Measurements from ENCODE around the gene PAM.

PAM gene

DNA sequence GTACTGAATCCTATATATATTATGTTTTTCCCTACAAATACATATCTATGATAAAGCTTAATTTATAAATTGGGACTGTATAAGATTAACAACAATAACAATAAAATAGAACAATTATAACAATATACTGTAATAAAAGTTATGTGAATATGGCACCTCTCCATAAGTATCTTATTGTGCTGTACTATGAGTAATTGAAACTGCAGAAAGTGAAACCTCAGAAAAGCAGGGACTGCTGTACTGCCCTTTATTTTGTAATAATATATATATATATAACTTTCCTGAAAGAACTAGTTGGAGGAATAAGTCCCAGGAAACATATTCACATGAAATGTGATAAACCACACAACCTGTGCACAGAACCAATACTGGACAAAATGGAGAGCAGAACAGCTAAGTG is 77.3 kb downstream of the PAM start:
- Histone ChIP-seq H3K9me3 (ENCODE audit: control insufficient read depth, low read length) (no peaks in the 10 kb centered on the region), H3K27me3 (ENCODE audit: control insufficient read depth, insufficient read depth, low read length) (no peaks in the 10 kb centered on the region), H3K36me3 (ENCODE audit: control insufficient read depth, insufficient read depth, low read length) (no peaks in the 10 kb centered on the region), H3K4me3 (ENCODE audit: low read length) (no peak overlapping the region), H3K9ac (ENCODE audit: low read length) (no peak overlapping the region), H3K4me1 (ENCODE audit: control insufficient read depth, insufficient read depth, low read length) (no peaks in the 10 kb centered on the region)

DNA sequence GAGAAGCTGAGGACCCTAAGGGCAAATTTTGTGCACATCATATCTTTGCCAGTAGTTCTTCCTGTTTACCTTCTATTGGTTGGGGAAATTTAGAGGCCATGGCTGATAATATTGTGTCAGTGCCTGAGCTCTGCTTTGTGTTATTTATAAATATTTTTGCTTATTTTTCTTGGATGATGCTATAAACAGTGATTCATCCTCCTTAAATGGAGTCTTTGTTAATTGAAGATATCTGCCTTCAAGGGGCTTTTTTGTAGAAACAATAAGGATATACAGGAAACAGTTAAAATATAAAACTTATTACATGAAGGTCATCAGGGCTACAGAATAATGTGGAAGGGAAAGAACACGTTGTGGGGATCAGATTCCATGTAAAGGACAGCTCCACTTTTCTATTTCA is 78.0 kb downstream of the PAM start:
- no peaks in the 10 kb centered on the region for H3K27me3 ChIP-seq (ENCODE audit: control insufficient read depth, insufficient read depth, low read length)
- H3K4me3 ChIP-seq (ENCODE audit: low read length): no peak overlapping the region
- no peak overlapping the region for H3K9ac ChIP-seq (ENCODE audit: low read length)
- H3K9me3 ChIP-seq (ENCODE audit: control insufficient read depth, low read length): no peaks in the 10 kb centered on the region
- H3K4me1 ChIP-seq (ENCODE audit: control insufficient read depth, insufficient read depth, low read length): no peaks in the 10 kb centered on the region
- no peaks in the 10 kb centered on the region for H3K36me3 ChIP-seq (ENCODE audit: control insufficient read depth, insufficient read depth, low read length)

DNA sequence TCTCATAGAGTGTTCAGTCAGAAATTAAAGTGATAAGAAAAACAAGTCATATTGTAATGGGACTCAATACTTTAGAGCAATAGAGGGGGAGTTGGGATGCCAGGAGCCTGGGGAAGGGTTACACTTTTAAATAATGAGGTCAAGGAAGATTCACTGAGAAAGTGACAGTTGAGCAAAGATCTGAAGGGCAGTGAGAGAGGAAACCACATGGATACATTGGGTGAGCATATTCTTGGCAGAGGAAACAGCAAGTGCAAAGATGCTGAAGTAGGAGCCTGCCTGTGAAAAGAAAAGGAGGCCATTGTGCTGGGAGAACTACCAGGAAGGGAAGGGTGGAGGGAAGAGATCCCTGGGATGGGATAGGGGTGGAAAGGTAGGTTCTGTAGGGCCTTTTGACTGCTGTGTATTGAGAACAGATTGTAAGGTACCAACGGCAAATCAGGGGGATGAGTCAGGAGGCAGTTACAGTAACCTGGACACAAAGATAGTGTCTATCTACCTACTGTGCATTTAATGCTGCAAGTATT is 79.4 kb downstream of the PAM start:
- Histone ChIP-seq H3K9ac (ENCODE audit: low read length) (no peak overlapping the region), H3K27me3 (ENCODE audit: control insufficient read depth, insufficient read depth, low read length) (no peaks in the 10 kb centered on the region), H3K9me3 (ENCODE audit: control insufficient read depth, low read length) (no peaks in the 10 kb centered on the region), H3K36me3 (ENCODE audit: control insufficient read depth, insufficient read depth, low read length) (no peaks in the 10 kb centered on the region), H3K4me1 (ENCODE audit: control insufficient read depth, insufficient read depth, low read length) (no peaks in the 10 kb centered on the region), H3K4me3 (ENCODE audit: low read length) (no peak overlapping the region)

DNA sequence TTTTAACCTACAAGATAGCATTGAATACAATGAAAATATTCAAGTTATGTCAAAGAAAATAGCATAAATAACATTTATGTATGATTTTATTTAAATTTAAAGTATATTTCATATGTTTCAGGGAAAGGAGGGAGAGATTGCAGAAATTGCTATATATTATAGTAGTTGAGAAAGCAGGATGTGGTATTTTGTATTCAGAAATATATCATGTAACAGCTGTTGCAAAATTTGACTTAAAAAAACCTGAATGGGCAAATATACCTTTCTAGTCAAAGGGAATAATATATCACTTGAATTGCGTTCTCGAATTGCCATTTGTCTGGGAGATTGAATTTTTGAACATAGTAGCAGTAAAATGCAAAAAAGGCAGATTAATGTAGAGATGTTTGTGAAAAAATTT is 80.6 kb downstream of the PAM start:
- Histone ChIP-seq H3K36me3 (ENCODE audit: control insufficient read depth, insufficient read depth, low read length) (no peaks in the 10 kb centered on the region), H3K9ac (ENCODE audit: low read length) (no peak overlapping the region)

DNA sequence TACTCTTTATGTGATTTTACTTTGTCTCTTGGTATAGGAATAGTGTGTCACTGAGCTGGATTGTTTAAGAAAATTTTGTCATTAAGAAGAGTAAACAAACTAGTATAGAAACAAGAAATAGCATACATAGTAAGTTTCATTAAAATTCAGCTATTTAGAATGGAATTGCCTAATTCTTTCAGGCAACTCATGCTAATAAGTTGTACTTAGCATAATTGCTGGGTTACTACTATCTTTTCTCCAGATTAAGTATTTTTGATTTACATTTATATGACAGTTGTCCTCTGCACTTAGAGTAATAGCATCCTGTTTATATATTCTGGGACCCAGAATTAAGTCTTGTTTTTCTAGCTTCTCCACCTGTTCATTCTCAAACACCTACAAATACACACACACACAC is 85.9 kb downstream of the PAM start:
- no peaks in the 10 kb centered on the region for H3K9me3 ChIP-seq (ENCODE audit: control insufficient read depth, low read length)
- H3K27me3 ChIP-seq (ENCODE audit: control insufficient read depth, insufficient read depth, low read length): no peaks in the 10 kb centered on the region
- H3K36me3 ChIP-seq (ENCODE audit: control insufficient read depth, insufficient read depth, low read length): no peaks in the 10 kb centered on the region
- H3K4me3 ChIP-seq (ENCODE audit: low read length): no peak overlapping the region
- H3K4me1 ChIP-seq (ENCODE audit: control insufficient read depth, insufficient read depth, low read length): no peaks in the 10 kb centered on the region
- H3K9ac ChIP-seq (ENCODE audit: low read length): no peak overlapping the region

More for the DNA sequence above, 80.6 kb downstream of the PAM start:
- H3K4me3 ChIP-seq (ENCODE audit: low read length): no peak overlapping the region
- H3K4me1 ChIP-seq (ENCODE audit: control insufficient read depth, insufficient read depth, low read length): no peaks in the 10 kb centered on the region
- no peaks in the 10 kb centered on the region for H3K27me3 ChIP-seq (ENCODE audit: control insufficient read depth, insufficient read depth, low read length)
- no peaks in the 10 kb centered on the region for H3K9me3 ChIP-seq (ENCODE audit: control insufficient read depth, low read length)

DNA sequence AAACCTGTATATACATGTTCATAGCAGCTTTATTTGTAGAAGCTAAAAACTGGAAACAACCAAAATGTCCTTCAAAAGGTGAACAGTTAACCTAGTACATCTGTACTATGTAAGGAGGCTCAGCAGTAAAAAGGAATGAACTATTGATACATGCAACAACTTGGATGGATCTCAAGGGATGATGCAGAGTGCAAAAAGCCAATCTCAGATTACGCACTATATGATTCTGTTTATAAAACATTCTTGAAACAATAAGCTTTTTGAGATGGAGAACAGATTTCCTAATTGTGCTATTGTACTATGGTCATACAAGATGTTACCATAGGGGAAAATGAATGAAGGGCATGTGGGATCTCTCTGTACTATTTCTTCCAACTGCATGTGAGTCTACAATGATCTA is 88.9 kb downstream of the PAM start:
- H3K9me3 ChIP-seq (ENCODE audit: control insufficient read depth, low read length): no peaks in the 10 kb centered on the region
- H3K36me3 ChIP-seq (ENCODE audit: control insufficient read depth, insufficient read depth, low read length): no peaks in the 10 kb centered on the region
- H3K4me3 ChIP-seq (ENCODE audit: low read length): no peak overlapping the region
- H3K27me3 ChIP-seq (ENCODE audit: control insufficient read depth, insufficient read depth, low read length): no peaks in the 10 kb centered on the region
- no peaks in the 10 kb centered on the region for H3K4me1 ChIP-seq (ENCODE audit: control insufficient read depth, insufficient read depth, low read length)
- no peak overlapping the region for H3K9ac ChIP-seq (ENCODE audit: low read length)

DNA sequence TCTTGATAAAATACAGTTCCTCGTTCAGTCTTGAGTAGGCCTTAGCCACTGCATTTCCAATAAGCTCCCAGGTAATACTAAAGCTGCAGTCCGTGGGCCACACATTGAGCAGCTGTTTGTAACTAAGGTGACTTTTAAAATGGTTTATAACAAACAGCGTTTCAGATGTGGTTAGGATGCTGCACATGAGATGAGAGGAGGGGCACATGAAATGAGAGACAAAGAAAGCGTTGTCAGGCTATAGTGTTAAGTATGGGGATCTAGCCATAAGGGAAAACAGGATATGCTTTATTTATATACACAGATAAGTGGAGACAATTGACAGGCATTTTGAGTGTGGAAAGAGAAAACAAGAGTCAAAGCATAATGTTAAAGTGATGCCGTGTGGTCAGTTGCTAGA is 89.9 kb downstream of the PAM start:
- Histone ChIP-seq H3K27me3 (ENCODE audit: control insufficient read depth, insufficient read depth, low read length) (no peaks in the 10 kb centered on the region), H3K36me3 (ENCODE audit: control insufficient read depth, insufficient read depth, low read length) (no peaks in the 10 kb centered on the region), H3K4me1 (ENCODE audit: control insufficient read depth, insufficient read depth, low read length) (no peaks in the 10 kb centered on the region), H3K4me3 (ENCODE audit: low read length) (no peak overlapping the region), H3K9me3 (ENCODE audit: control insufficient read depth, low read length) (no peaks in the 10 kb centered on the region), H3K9ac (ENCODE audit: low read length) (no peak overlapping the region)

DNA sequence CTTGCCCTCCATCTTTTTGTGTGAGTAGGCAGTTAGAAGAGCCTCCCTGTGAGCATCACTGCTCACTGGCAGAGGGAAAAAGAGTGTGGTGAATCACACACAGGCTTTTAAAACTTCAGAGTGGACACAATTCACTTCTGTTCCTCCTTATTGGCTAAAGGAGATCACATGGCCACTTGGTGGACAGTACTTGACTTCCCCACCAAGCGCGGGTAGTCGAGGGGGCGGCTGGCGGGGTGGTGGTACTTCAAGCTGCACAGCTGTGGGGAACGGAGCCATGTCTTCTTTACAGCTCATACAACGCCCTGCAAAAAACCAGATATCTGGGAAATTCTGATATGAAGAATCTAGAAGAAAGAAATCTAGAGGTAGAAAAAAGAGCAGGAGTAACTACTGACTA is 95.4 kb downstream of the PAM start:
- no peaks in the 10 kb centered on the region for H3K27me3 ChIP-seq (ENCODE audit: control insufficient read depth, insufficient read depth, low read length)
- H3K4me1 ChIP-seq (ENCODE audit: control insufficient read depth, insufficient read depth, low read length): peaks cover 3% of the 10 kb centered on the region
- H3K4me3 ChIP-seq (ENCODE audit: low read length): no peak overlapping the region
- H3K9me3 ChIP-seq (ENCODE audit: control insufficient read depth, low read length): no peaks in the 10 kb centered on the region
- no peaks in the 10 kb centered on the region for H3K36me3 ChIP-seq (ENCODE audit: control insufficient read depth, insufficient read depth, low read length)
- H3K9ac ChIP-seq (ENCODE audit: low read length): no peak overlapping the region

DNA sequence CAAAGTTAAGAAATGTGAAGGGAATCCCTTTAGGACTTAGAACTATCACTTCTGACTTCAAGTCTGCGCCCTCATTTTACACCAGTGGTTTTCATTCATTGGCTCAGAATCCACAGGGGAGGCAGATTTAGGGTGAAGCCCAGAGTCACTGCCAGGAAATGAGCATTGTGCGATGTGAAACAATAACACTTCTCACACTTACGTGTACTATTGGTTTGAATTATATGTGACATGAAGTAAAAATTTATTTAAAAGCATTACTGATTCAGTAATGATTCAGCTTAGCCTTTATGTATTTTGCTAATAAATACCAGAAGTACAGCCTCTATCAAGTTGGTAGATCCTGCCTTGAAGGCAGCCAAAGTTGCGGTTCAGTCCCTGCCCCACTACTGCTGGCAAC is 98.6 kb downstream of the PAM start:
- Histone ChIP-seq H3K9ac (ENCODE audit: low read length) (no peak overlapping the region), H3K9me3 (ENCODE audit: control insufficient read depth, low read length) (no peaks in the 10 kb centered on the region), H3K4me1 (ENCODE audit: control insufficient read depth, insufficient read depth, low read length) (peaks cover 10% of the 10 kb centered on the region), H3K4me3 (ENCODE audit: low read length) (no peak overlapping the region), H3K36me3 (ENCODE audit: control insufficient read depth, insufficient read depth, low read length) (no peaks in the 10 kb centered on the region), H3K27me3 (ENCODE audit: control insufficient read depth, insufficient read depth, low read length) (no peaks in the 10 kb centered on the region)

DNA sequence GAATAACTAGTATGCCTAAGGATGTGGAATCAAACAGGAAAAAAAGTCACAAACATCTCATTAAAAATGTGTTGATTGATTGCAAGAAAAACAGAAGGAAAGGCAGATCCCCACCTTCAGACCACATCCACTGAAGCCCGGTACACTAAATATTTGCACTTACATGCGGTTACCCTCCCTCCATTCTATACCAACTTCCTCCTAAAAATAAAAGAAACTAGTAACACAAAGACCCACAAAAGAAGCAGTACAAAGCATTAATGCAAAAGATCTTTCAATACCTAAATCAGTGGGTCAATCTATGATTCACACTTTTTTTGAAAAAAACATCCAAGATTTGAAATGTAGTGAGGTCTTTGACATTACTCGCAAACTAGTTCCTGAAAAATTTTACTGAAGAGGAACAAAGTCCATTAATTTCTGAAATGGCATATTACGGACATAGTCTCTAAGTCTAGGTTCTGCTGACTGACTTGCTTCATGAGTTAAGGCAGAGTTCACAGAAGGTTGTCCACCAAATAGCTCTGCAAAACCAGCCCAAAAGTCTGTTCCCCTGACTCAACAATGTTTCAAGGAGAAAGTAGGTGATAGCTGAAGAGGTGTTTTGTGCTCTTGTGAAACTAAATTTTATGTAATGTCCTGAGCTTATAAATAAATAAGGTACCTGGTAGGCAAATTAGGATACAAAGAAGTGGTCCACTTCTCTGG is 100.7 kb downstream of the PAM start:
- Histone ChIP-seq H3K36me3 (ENCODE audit: control insufficient read depth, insufficient read depth, low read length) (no peaks in the 10 kb centered on the region), H3K27me3 (ENCODE audit: control insufficient read depth, insufficient read depth, low read length) (no peaks in the 10 kb centered on the region), H3K9me3 (ENCODE audit: control insufficient read depth, low read length) (no peaks in the 10 kb centered on the region), H3K4me3 (ENCODE audit: low read length) (no peak overlapping the region), H3K9ac (ENCODE audit: low read length) (no peak overlapping the region), H3K4me1 (ENCODE audit: control insufficient read depth, insufficient read depth, low read length) (peaks cover 10% of the 10 kb centered on the region)

DNA sequence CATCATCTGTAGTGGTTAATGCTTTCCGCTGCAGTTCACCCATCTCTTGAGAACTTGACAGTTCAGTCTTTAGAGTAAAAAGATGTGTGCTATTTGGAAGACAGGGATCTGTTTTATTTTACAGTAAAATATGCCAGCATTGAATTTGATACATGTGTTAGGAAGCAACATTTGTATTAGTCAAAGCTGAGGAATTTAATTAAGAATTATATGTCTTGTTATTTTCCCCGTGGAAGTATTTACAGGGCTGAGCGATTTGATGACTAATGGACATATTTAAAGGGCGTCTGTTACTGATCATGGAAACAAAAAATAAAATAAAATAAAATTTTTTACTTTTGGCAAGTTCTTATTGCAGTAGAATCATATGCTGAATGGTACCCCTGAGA is 101.3 kb downstream of the PAM start:
- Histone ChIP-seq H3K4me1 (ENCODE audit: control insufficient read depth, insufficient read depth, low read length) (peaks cover 10% of the 10 kb centered on the region), H3K36me3 (ENCODE audit: control insufficient read depth, insufficient read depth, low read length) (no peaks in the 10 kb centered on the region), H3K9me3 (ENCODE audit: control insufficient read depth, low read length) (no peaks in the 10 kb centered on the region), H3K27me3 (ENCODE audit: control insufficient read depth, insufficient read depth, low read length) (no peaks in the 10 kb centered on the region), H3K9ac (ENCODE audit: low read length) (no peak overlapping the region), H3K4me3 (ENCODE audit: low read length) (no peak overlapping the region)

DNA sequence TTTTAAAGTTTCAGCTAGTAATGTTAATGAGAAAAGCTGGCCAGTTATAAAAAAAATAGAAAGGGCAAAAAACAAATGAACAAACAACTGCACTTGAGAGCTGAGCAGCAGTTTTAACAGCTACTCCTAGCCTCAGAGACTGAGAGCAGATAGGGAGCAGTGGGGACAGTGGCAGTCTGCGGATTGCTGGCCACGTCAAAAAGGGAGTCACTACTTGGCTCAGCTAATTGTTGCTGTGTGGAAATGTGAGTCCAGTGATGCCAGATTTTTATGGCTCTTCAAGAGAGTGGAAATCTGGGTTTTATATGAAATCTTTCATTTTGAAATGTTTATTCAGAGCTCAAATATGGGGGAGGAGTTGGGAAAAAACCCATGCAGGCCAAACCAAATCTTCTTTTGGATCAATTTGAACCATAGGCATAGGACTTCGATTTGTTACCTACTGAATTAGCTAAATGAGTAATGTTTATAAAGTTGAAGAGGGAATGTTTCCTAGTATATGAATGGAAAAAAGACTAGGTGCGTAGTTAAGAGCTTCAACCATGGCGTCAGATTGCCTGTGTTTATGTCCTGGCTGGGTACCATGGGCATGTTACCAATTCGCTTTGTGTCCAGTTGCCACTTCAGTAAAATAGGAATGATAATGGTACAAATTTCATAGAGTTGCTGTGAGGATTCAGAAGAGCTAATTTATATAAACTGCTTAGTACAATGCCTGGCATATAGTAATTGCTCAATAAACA is 102.1 kb downstream of the PAM start:
- H3K36me3 ChIP-seq (ENCODE audit: control insufficient read depth, insufficient read depth, low read length): no peaks in the 10 kb centered on the region
- no peaks in the 10 kb centered on the region for H3K9me3 ChIP-seq (ENCODE audit: control insufficient read depth, low read length)
- no peak overlapping the region for H3K9ac ChIP-seq (ENCODE audit: low read length)
- no peaks in the 10 kb centered on the region for H3K27me3 ChIP-seq (ENCODE audit: control insufficient read depth, insufficient read depth, low read length)
- H3K4me3 ChIP-seq (ENCODE audit: low read length): no peak overlapping the region
- peaks cover 10% of the 10 kb centered on the region for H3K4me1 ChIP-seq (ENCODE audit: control insufficient read depth, insufficient read depth, low read length)

Measured in mucosa of stomach (tissue), 1 donor.